K562 (cell line): Measurements from ENCODE around the gene ABCD3. TPM values are rescaled to one million over a fixed set of nuclear protein-coding genes. Genes with fewer than 3 reads are reported as not detected.

Source experiments
- ATAC-seq: fragments of 200-7000 bp; cut with Tn5 transposase; 3 replicates; pipeline ENCODE4 v1.9.1; 2020; ENCODE audit warnings: moderate library complexity
- BruUV-seq: library from RNA; stranded (reverse); fragments of 400-500 nt; replicated peaks from 2 replicates; lab custom pipeline; 2021; lab: Mats Ljungman, UMichigan
- CTCF ChIA-PET: fragments of 300-600 bp; formaldehyde crosslinking; extraction: SDS; loops from one replicate; lab custom pipeline; 2021; ENCODE audit warnings: low intra/inter-chr PET ratio; lab: Yijun Ruan, JAX
- POLR2A ChIA-PET: fragments of 300-600, 350-650 bp; sonication (Branson Sonifier 250); formaldehyde crosslinking; extraction: SDS; loops from one replicate; lab custom pipeline; 2021; ENCODE audit warnings: antibody characterized with exemption, inconsistent platforms; lab: Yijun Ruan, JAX
- DNase-seq, 4 experiments: peaks; one replicate each; pipeline versions ENCODE4 v3.0.0 to v3.0.0-alpha.2; 2011 to 2018; ENCODE audit warnings: low spot score in 3 of 4, mixed read lengths in 3 of 4; ENCODE audit errors: extremely low read depth in 1 of 4
- FAIRE-seq: peaks from 2 replicates; lab custom pipeline; 2011; peaks lifted over from hg19 to GRCh38; lab: Jason Lieb, UNC
- H2AFZ ChIP-seq: 2 replicates; pipeline ENCODE4 v1.6.0; 2011; ENCODE audit warnings: low read depth, low read length, control low read depth, inconsistent platforms
- H3K27ac ChIP-seq: fragments of 200-600 bp; 3 replicates; pipeline ENCODE4 v1.8.0; 2011; ENCODE audit warnings: low read depth, mild to moderate bottlenecking, control low read depth, inconsistent platforms, low read length, moderate library complexity, mixed read lengths; ENCODE audit errors: extremely low read depth
- H3K27me3 ChIP-seq, 2 experiments: fragments of 300-600 bp in 1 of 2; 2 replicates in 1 of 2; 3 replicates in 1 of 2; pipeline versions ENCODE4 v1.6.0 to v1.8.0; 2011; ENCODE audit warnings: inconsistent platforms in 2 of 2, low read length in 2 of 2, mild to moderate bottlenecking in 1 of 2, mixed read lengths in 1 of 2, moderate library complexity in 1 of 2; ENCODE audit not compliant: control insufficient read depth in 2 of 2, insufficient read depth in 2 of 2
- H3K36me3 ChIP-seq: fragments of 300-600 bp; 3 replicates; pipeline ENCODE4 v1.8.0; 2011; ENCODE audit warnings: mild to moderate bottlenecking, low read length, inconsistent platforms; ENCODE audit not compliant: control insufficient read depth, insufficient read depth
- H3K4me1 ChIP-seq, 2 experiments: fragments of 200-600 bp in 1 of 2; replicated peaks in 1 of 2; 2 replicates in 1 of 2; 3 replicates in 1 of 2; pipeline versions ENCODE4 v1.5.1 to v1.8.0; 2011; ENCODE audit warnings: inconsistent platforms in 2 of 2, low read length in 2 of 2, mild to moderate bottlenecking in 1 of 2, mixed read lengths in 1 of 2, moderate library complexity in 1 of 2; ENCODE audit not compliant: control insufficient read depth in 2 of 2, insufficient read depth in 2 of 2
- H3K4me2 ChIP-seq: 2 replicates; pipeline ENCODE4 v1.6.1; 2011; ENCODE audit warnings: low read length, control low read depth, inconsistent platforms, mixed read lengths; ENCODE audit not compliant: insufficient read depth
- H3K4me3 ChIP-seq: fragments of 200-600 bp; sonication (generic), shearing (Covaris generic); 2 replicates; pipeline ENCODE4 v1.5.1; 2016; ENCODE audit warnings: control low read depth, inconsistent platforms
- H3K79me2 ChIP-seq: fragments of 200-600 bp; 3 replicates; pipeline ENCODE4 v1.8.0; 2011; ENCODE audit warnings: low read length, inconsistent platforms; ENCODE audit not compliant: control insufficient read depth, insufficient read depth
- H3K9ac ChIP-seq, 2 experiments: 2 replicates each; pipeline versions ENCODE4 v1.6.0 to v1.6.1; 2011; ENCODE audit warnings: low read depth in 2 of 2, low read length in 2 of 2, control low read depth in 1 of 2, inconsistent platforms in 1 of 2, mild to moderate bottlenecking in 1 of 2, mixed read lengths in 1 of 2; ENCODE audit not compliant: insufficient read depth in 1 of 2
- H3K9me1 ChIP-seq: one replicate; pipeline ENCODE4 v1.6.0; 2011; ENCODE audit warnings: inconsistent platforms, mild to moderate bottlenecking, low read length, moderate library complexity; ENCODE audit not compliant: control insufficient read depth, insufficient read depth
- H3K9me3 ChIP-seq: replicated peaks from 2 replicates; pipeline ENCODE4 v1.5.1; 2011; ENCODE audit warnings: low read depth, low read length, inconsistent platforms; ENCODE audit not compliant: control insufficient read depth, insufficient read depth
- H4K20me1 ChIP-seq: replicated peaks from 2 replicates; pipeline ENCODE4 v1.6.1; 2011; ENCODE audit warnings: low read length, inconsistent platforms, mixed read lengths; ENCODE audit not compliant: control insufficient read depth, insufficient read depth
- NCOA1 ChIP-seq: fragments of 450-650 bp; IDR thresholded peaks from 2 replicates; pipeline ENCODE4 v1.6.1; 2016; ENCODE audit warnings: low read depth
- RBM25 ChIP-seq: fragments of 200-400 bp; formaldehyde crosslinking; IDR thresholded peaks from 2 replicates; pipeline ENCODE4 v1.6.1; 2018; ENCODE audit warnings: low read length, low read depth, moderate library complexity; ENCODE audit not compliant: severe bottlenecking
- REST ChIP-seq, 2 experiments: fragments of 450-650 bp; formaldehyde crosslinking in 1 of 2; IDR thresholded peaks; 2 replicates each; pipeline versions ENCODE4 v1.4.0 to v1.6.1; 2014 to 2020; ENCODE audit warnings: mild to moderate bottlenecking in 2 of 2, borderline replicate concordance in 1 of 2, low read depth in 1 of 2
- RUNX1 ChIP-seq: sonication (generic); IDR thresholded peaks from 2 replicates; pipeline ENCODE4 v1.6.1; 2016; ENCODE audit warnings: antibody characterized with exemption, low read depth
- SIX5 ChIP-seq, 2 experiments: IDR thresholded peaks; 2 replicates each; pipeline ENCODE4 v1.6.1; 2011; ENCODE audit warnings: low read length in 2 of 2, borderline replicate concordance in 1 of 2, low read depth in 1 of 2, mild to moderate bottlenecking in 1 of 2, moderate library complexity in 1 of 2; ENCODE audit not compliant: insufficient read depth in 1 of 2
- ZBTB11 ChIP-seq, 3 experiments: fragments of 200-800 bp in 1 of 3; fragments of 250-450 bp in 1 of 3; fragments of 450-650 bp in 1 of 3; sonication (Bioruptor Pico) in 1 of 3; sonication (Bioruptor generic) in 1 of 3; formaldehyde crosslinking in 1 of 3; IDR thresholded peaks; 2 replicates each; pipeline versions ENCODE4 v1.6.1 to v1.8.0; 2016 to 2022; ENCODE audit warnings: mild to moderate bottlenecking in 2 of 3, missing genetic modification characterization in 2 of 3, missing compliant biosample characterization in 1 of 3, moderate library complexity in 1 of 3
- ZNF12 ChIP-seq: sonication (generic); formaldehyde crosslinking; IDR thresholded peaks from 2 replicates; pipeline ENCODE4 v1.4.0; 2020; ENCODE audit warnings: mild to moderate bottlenecking, missing genetic modification reagents
- WGBS: fragments of 100-300 bp; shearing (Covaris generic); methylation state at CpG from one replicate; pipeline ENCODE4 v1.1.6; 2016; ENCODE audit warnings: low coverage, mixed read lengths; ENCODE audit not compliant: insufficient coverage; ENCODE audit errors: missing lambda C conversion rate; 5-methylcytosine and 5-hydroxymethylcytosine counted together
- in situ Hi-C: fragments of 300-500 bp; cut with MboI; formaldehyde crosslinking; loops from 4 replicates; pipeline ENCODE4 v1.15.0; 2018; ENCODE audit warnings: inconsistent platforms, mixed read lengths
- intact Hi-C: fragments of 100-400 bp; cut with micrococcal nuclease; formaldehyde crosslinking; loops from 2 replicates; pipeline ENCODE4 v1.14.2; 2022
- polyA plus RNA-seq, 8 experiments: library from polyadenylated mRNA; depleted of rRNA in 4 of 8; stranded (reverse) in 5 of 8; unstranded in 3 of 8; fragments of >200 nt; fragmentation: Nextera tagmentation in 2 of 8; fragmentation: Illumina TruSeq in 1 of 8; extraction: Ambion mirVana in 2 of 8; extraction: Trizol in 1 of 8; gene quantifications; 2 replicates each; pipeline versions ENCODE4 v1.2.1 to v1.2.3, GENCODE V29; 2011 to 2014; ENCODE audit warnings: inconsistent platforms in 1 of 8, missing spikeins in 1 of 8
- total RNA-seq, 7 experiments: library from RNA; depleted of rRNA in 6 of 7; stranded (reverse); fragments of >200 nt in 6 of 7; fragmentation: Illumina TruSeq in 2 of 7; extraction: Trizol in 2 of 7; gene quantifications; 2 replicates each; pipeline versions ENCODE4 v1.2.1 to v1.2.3, GENCODE V29; 2011 to 2021; ENCODE audit warnings: low replicate concordance in 1 of 7

Gene ABCD3
- total and polyA plus RNA-seq, 9 of the 15 experiments (the other 6 are each of a cell fraction or from before 2014, with no cell fraction given): 11.0 to 30.7 (median 15.5) TPM

GRCh38 chr1:94425821-94426484 is 7.8 kb downstream of the ABCD3 start:
- in situ Hi-C loops (no loop called here), intact Hi-C loops (no loop called here)
- ChIA-PET CTCF (no interaction called here), POLR2A (interaction anchor here (0.7 kb wide), 1 partner anchor 353 kb away, joined by 3 read pairs; no protein-coding TSS in a partner anchor)
- no peak for DNase-seq
- Histone ChIP-seq H4K20me1 (no peaks in the 10 kb centered on the region), H3K79me2 (peaks cover 3% of the 10 kb centered on the region; the same call in 1 of the 3 replicates), H3K9ac (no peak overlapping the region), H3K4me3 (no peak overlapping the region), H3K4me1 (no peaks in the 10 kb centered on the region), H3K9me1 (no peaks in the 10 kb centered on the region), H3K9me3 (no peaks in the 10 kb centered on the region), H2AFZ (no peak overlapping the region), H3K27me3 (no peaks in the 10 kb centered on the region), H3K4me2 (no peak overlapping the region), H3K27ac (no peak overlapping the region), H3K36me3 (no peaks in the 10 kb centered on the region)
- BruUV-seq: no TSS peak
- no peak for ATAC-seq
- WGBS: 43% methylated on average over 4 of the region's 4 CpGs
- FAIRE-seq: no peak
- TF ChIP-seq ZNF12 (no peak), RUNX1 (no peak), SIX5 (IDR thresholded peaks at IDR 0.05; ENCODE audit: borderline replicate concordance in 1 of 2, insufficient read depth in 1 of 2, low read depth in 1 of 2, low read length in 2 of 2) (no peak), RBM25 (no peak), REST (IDR thresholded peaks at IDR 0.05; ENCODE audit: borderline replicate concordance) (no peak), REST (CRISPR knock-in tag; IDR thresholded peaks at IDR 0.05; ENCODE audit: low read depth) (no peak), NCOA1 (no peak), ZBTB11 (CRISPR knock-in tag; IDR thresholded peaks at IDR 0.05) (no peak)
